AG04449 (cell line): ENCODE data around the gene EREG.
A peak's percentile ranks its signal among the peaks of the same experiment; 100 is the strongest.

Experiments
- CTCF ChIA-PET: fragments of 350-600 bp; formaldehyde crosslinking; extraction: SDS; loops from one replicate; lab custom pipeline; 2021; ENCODE audit warnings: antibody characterized with exemption; lab: Yijun Ruan, JAX
- POLR2A ChIA-PET: fragments of 400-600, 350-600 bp; formaldehyde crosslinking; extraction: SDS; loops from one replicate; lab custom pipeline; 2020; ENCODE audit warnings: antibody characterized with exemption, inconsistent platforms; lab: Yijun Ruan, JAX
- DNase-seq: peaks from one replicate; pipeline ENCODE4 v3.0.0-alpha.2; 2010; ENCODE audit warnings: low read depth, low spot score
- H3K4me3 ChIP-seq: 2 replicates; pipeline ENCODE4 v1.5.1; 2011; ENCODE audit warnings: low read depth, mild to moderate bottlenecking, control low read depth, low read length
- TF ChIP-seq, protein P1 (sequence below): IDR thresholded peaks from one replicate; pipeline ENCODE4 v1.5.1; 2011; ENCODE audit warnings: mild to moderate bottlenecking, moderate library complexity, low read length, control low read depth, inconsistent platforms; ENCODE audit not compliant: insufficient read depth; ENCODE audit errors: missing control alignments

The EREG gene, protein sequence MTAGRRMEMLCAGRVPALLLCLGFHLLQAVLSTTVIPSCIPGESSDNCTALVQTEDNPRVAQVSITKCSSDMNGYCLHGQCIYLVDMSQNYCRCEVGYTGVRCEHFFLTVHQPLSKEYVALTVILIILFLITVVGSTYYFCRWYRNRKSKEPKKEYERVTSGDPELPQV

DNA sequence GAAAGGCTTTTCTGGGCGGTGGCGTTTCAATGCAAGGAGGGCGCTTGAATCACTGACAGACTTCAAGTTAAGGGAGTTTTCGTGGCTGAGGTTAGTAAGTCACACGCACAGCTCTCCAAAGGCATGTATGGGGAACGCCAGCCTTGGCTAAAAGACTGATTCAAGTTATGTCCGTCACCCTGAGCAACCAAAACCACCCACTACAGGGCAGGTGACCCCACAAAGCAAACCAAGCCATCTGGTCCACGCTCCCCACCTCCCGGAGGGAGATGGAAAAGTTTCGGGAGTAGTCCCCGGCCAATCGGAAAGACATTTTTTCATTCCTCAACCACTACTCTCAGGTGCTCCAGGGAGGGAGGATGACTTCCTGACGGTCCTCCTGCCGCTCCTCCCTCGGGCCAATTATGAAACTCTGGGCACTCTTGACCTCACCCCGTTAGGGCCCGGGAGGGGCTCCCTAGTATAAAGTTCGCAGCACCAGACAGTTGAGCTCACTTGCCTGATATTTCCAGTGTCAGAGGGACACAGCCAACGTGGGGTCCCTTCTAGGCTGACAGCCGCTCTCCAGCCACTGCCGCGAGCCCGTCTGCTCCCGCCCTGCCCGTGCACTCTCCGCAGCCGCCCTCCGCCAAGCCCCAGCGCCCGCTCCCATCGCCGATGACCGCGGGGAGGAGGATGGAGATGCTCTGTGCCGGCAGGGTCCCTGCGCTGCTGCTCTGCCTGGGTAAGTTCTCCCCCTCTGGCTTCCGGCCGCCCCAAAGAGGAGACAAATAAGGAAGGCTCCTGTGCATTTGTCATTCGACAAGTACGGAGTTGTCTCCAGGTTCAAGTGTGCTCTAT, at the start of gene EREG:
TSS of gene EREG (plus strand) at position 494 of the 840 bp plus-strand sequence. CDS start at position 658, 164 bp downstream.
- peak within 1 kb of the TSS; percentile 55 for H3K4me3 ChIP-seq
- CTCF ChIA-PET, result interaction anchor here (0.9 to 3.3 kb wide), 4 partner anchors 12 to 311 kb away, joined by 5 to 17 read pairs (median 6); no protein-coding TSS in a partner anchor
- DNase-seq, result peak; percentile 7
- TF ChIP-seq, protein P1, sequence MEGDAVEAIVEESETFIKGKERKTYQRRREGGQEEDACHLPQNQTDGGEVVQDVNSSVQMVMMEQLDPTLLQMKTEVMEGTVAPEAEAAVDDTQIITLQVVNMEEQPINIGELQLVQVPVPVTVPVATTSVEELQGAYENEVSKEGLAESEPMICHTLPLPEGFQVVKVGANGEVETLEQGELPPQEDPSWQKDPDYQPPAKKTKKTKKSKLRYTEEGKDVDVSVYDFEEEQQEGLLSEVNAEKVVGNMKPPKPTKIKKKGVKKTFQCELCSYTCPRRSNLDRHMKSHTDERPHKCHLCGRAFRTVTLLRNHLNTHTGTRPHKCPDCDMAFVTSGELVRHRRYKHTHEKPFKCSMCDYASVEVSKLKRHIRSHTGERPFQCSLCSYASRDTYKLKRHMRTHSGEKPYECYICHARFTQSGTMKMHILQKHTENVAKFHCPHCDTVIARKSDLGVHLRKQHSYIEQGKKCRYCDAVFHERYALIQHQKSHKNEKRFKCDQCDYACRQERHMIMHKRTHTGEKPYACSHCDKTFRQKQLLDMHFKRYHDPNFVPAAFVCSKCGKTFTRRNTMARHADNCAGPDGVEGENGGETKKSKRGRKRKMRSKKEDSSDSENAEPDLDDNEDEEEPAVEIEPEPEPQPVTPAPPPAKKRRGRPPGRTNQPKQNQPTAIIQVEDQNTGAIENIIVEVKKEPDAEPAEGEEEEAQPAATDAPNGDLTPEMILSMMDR, result no peak
- POLR2A ChIA-PET, result no interaction called here

DNA sequence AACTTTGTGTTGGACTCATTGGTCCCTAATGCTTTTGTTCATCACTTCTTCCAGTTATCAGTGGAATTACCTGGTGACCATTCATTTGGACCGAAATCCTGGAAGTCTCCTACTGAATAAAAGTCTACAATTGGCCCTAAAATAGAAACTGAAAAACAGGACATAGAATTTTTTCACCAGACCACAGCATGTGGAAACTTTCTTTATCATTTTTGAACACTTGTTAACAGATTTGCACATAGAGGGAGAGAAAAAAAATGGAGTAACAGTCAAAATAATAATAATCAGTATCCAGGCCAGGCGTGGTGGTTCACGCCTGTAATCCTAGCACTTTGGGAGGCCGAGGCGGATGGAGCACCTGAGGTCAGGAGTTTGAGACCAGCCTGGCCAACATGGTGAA, 49.6 kb upstream of the EREG start:
- ChIA-PET POLR2A (no interaction called here), CTCF (interaction anchor here (1.0 to 11.3 kb wide), 5 partner anchors 61 to 357 kb away, joined by 3 to 404 read pairs (median 8); no protein-coding TSS in a partner anchor)
- no peak overlapping the region for H3K4me3 ChIP-seq
- no peak for DNase-seq
- TF ChIP-seq, protein P1, result no peak

DNA sequence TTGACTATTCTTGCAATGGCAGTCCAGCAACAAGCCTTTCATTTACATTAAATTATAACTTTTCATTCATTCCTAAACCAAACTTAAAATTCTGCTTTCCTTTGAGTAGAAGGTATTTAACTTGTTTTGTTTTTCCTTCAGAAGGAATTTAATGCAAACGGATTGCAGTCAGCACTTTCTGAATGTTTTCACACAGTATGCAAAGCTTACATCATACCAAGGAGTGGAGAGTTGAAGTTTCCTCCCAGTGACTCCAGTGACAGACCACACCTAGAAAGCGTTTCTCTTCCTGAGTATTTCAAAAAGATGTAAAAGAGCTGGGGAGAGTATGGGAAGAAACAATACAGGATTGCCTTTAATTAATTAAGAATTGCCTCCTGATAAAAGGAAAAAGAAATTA, 48.5 kb upstream of the EREG start:
- CTCF ChIA-PET, result interaction anchor here (1.1 to 11.3 kb wide), 7 partner anchors 9 to 356 kb away, joined by 3 to 404 read pairs (median 8); partner anchors contain the start of gene EPGN
- H3K4me3 ChIP-seq, result no peak overlapping the region
- TF ChIP-seq, protein P1, result no peak
- no peak for DNase-seq
- POLR2A ChIA-PET, result no interaction called here

DNA sequence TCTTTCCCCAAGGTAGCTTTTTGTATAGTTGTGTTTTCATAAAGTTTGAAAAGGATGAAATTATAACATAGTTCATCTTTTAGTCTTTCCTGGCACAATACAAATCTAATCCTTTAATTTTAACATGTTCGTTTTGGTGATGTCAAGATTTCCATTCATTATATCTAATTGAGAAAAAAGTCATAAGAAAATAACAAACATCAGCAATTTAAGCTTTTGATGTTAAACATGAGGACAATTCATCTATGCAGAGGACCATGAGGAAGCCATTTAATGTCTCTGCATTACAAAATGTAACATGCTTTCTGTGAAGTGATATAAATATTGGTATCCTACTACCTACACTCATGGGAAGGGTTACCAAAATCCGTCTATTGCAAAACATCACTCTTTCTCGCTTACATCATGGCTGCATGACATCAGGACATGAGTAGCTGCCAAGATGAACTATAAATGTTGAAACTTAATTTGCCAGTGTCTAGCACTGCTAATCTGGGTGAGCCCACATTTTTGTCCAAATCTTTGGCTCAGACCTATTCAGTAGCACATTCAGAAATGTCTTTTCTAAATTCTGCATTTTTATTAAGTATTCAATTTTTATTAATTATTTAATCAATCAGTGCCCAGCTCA, 47.2 kb upstream of the EREG start:
- POLR2A ChIA-PET, result no interaction called here

DNA sequence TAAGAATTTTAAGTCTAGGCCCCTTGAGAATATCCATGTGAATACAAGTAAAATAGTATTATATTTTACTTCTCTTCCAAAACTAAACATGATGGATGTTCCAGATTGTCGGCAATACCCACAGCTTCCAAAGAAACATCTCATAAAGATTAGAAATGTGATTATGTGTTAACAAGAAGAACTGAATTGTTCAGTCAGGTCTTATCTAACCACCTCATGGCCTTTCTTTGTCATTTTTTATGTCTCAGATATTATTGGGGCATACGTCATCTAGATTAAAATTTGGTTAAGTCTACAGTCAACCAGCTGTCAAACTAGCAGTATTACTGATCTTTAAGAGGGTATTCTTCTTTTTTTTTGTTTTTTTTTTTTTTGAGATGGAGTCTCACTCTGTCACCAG, 46.7 kb upstream of the EREG start:
- no peak for DNase-seq
- TF ChIP-seq, protein P1, result no peak
- POLR2A ChIA-PET, result interaction anchor here (0.6 kb wide), 1 partner anchor 305 kb away, joined by 3 read pairs; no protein-coding TSS in a partner anchor
- no peak overlapping the region for H3K4me3 ChIP-seq
- CTCF ChIA-PET, result interaction anchor here (0.6 to 11.3 kb wide), 12 partner anchors 9 to 354 kb away, joined by 3 to 404 read pairs (median 4); partner anchors contain the start of gene EPGN

More for the DNA sequence above, 47.2 kb upstream of the EREG start:
- CTCF ChIA-PET, result interaction anchor here (1.0 to 11.3 kb wide), 11 partner anchors 9 to 355 kb away, joined by 3 to 404 read pairs (median 5); partner anchors contain the start of gene EPGN
- no peak for DNase-seq
- TF ChIP-seq, protein P1, result no peak
- H3K4me3 ChIP-seq, result no peak overlapping the region
